B cell (primary cell): ENCODE data around the gene NUMA1. TPM values are rescaled to one million over a fixed set of nuclear protein-coding genes. Genes with fewer than 3 reads are reported as not detected.

Source experiments
- ATAC-seq: fragments of 200-7000 bp; cut with Tn5 transposase; one replicate; pipeline ENCODE4 v1.10.0; 2021; ENCODE audit warnings: low read depth, mild to moderate bottlenecking, moderate number of reproducible peaks, moderate library complexity
- CTCF ChIA-PET: fragments of 350-600 bp; sonication (Branson Sonifier 250); formaldehyde crosslinking; loops from one replicate; lab custom pipeline; 2021; ENCODE audit warnings: antibody characterized with exemption, inconsistent platforms; lab: Charles Lee
- POLR2A ChIA-PET: fragments of 350-600 bp; sonication (Branson Sonifier 250); formaldehyde crosslinking; loops from one replicate; lab custom pipeline; 2021; ENCODE audit warnings: antibody characterized with exemption; lab: Charles Lee
- DNase-seq: peaks from one replicate; pipeline ENCODE4 v3.0.0; 2013
- H2AFZ ChIP-seq: 2 replicates; pipeline ENCODE4 v1.6.1; 2012; ENCODE audit warnings: mild to moderate bottlenecking, low read depth, low read length; ENCODE audit not compliant: insufficient read depth, poor library complexity, severe bottlenecking
- H3K27ac ChIP-seq, 2 donors: 1 replicate in 1 of 2; 2 replicates in 1 of 2; pipeline ENCODE4 v1.5.1; 2012 to 2013; ENCODE audit warnings: low read length in 2 of 2, mild to moderate bottlenecking in 2 of 2, moderate library complexity in 1 of 2
- H3K27me3 ChIP-seq, 4 experiments: fragments of 200-600 bp in 1 of 4; sonication (generic) in 1 of 4; replicated peaks in 1 of 4; 1 replicate in 2 of 4; 2 replicates in 2 of 4; pipeline versions ENCODE4 v1.6.1 to v1.7.0; 2013 to 2016; ENCODE audit warnings: low read length in 3 of 4, mild to moderate bottlenecking in 2 of 4, mixed read lengths in 1 of 4, moderate library complexity in 1 of 4; ENCODE audit not compliant: insufficient read depth in 4 of 4, control insufficient read depth in 3 of 4; ENCODE audit errors: control extremely low read depth in 1 of 4
- H3K36me3 ChIP-seq, 2 experiments: replicated peaks in 1 of 2; 1 replicate in 1 of 2; 2 replicates in 1 of 2; pipeline versions ENCODE4 v1.6.1 to v1.7.1; 2013; ENCODE audit warnings: low read length in 1 of 2; ENCODE audit not compliant: insufficient read depth in 2 of 2, control insufficient read depth in 1 of 2; ENCODE audit errors: control extremely low read depth in 1 of 2, extremely low read depth in 1 of 2
- H3K4me1 ChIP-seq, 2 donors: fragments of 200-600 bp in 1 of 2; sonication (generic) in 1 of 2; 1 replicate in 1 of 2; 2 replicates in 1 of 2; pipeline versions ENCODE4 v1.5.1 to v1.6.1; 2013 to 2017; ENCODE audit warnings: low read length in 2 of 2; ENCODE audit not compliant: control insufficient read depth in 2 of 2, insufficient read depth in 2 of 2
- H3K4me2 ChIP-seq: replicated peaks from 2 replicates; pipeline ENCODE3; 2012; ENCODE audit warnings: mild to moderate bottlenecking, low read depth, low read length; ENCODE audit not compliant: poor library complexity, severe bottlenecking
- H3K4me3 ChIP-seq, 5 experiments: fragments of 200-600 bp in 1 of 5; sonication (generic) in 1 of 5; 1 replicate in 3 of 5; 2 replicates in 2 of 5; pipeline versions ENCODE4 v1.5.1 to v1.7.0; 2011 to 2016; ENCODE audit warnings: low read length in 4 of 5, mild to moderate bottlenecking in 4 of 5, low read depth in 2 of 5, control low read depth in 1 of 5, moderate library complexity in 1 of 5; ENCODE audit not compliant: insufficient read depth in 1 of 5; ENCODE audit errors: control extremely low read depth in 1 of 5, extremely low read depth in 1 of 5
- H3K79me2 ChIP-seq: fragments of 200-600 bp; sonication (generic); one replicate; pipeline ENCODE4 v1.6.0; 2016; ENCODE audit warnings: low read length; ENCODE audit not compliant: control insufficient read depth, insufficient read depth
- H3K9ac ChIP-seq: fragments of 200-600 bp; sonication (generic); 2 replicates; pipeline ENCODE4 v1.6.1; 2017; ENCODE audit warnings: mild to moderate bottlenecking, low read length, moderate library complexity
- H3K9me3 ChIP-seq, 3 donors: one replicate each; pipeline versions ENCODE4 v1.6.1 to v1.7.1; 2013; ENCODE audit warnings: low read length in 2 of 3; ENCODE audit not compliant: control insufficient read depth in 2 of 3, insufficient read depth in 1 of 3; ENCODE audit errors: control extremely low read depth in 1 of 3
- H4K20me1 ChIP-seq: 2 replicates; pipeline ENCODE4 v1.6.0; 2012; ENCODE audit warnings: mild to moderate bottlenecking, low read length; ENCODE audit not compliant: insufficient read depth, control insufficient read depth, poor library complexity, severe bottlenecking
- H3K27ac Mint-ChIP-seq: one replicate; pipeline ENCODE4 v1.8.0; 2021; ENCODE audit warnings: mixed read lengths
- H3K27me3 Mint-ChIP-seq: one replicate; pipeline ENCODE4 v1.8.0; 2021; ENCODE audit warnings: mixed read lengths
- H3K4me1 Mint-ChIP-seq: one replicate; pipeline ENCODE4 v1.8.0; 2021; ENCODE audit warnings: mixed read lengths
- H3K4me3 Mint-ChIP-seq: one replicate; pipeline ENCODE4 v1.8.0; 2021; ENCODE audit warnings: mixed read lengths
- H3K9me3 Mint-ChIP-seq: one replicate; pipeline ENCODE4 v1.8.0; 2022; ENCODE audit warnings: mixed read lengths; ENCODE audit not compliant: insufficient read depth
- EZH2 ChIP-seq: IDR thresholded peaks from 2 replicates; pipeline ENCODE4 v1.6.1; 2012; ENCODE audit warnings: borderline replicate concordance, low read depth, mild to moderate bottlenecking, moderate library complexity, low read length; ENCODE audit not compliant: insufficient read depth, poor library complexity, severe bottlenecking
- whole genome bisulfite sequencing: methylation state at CpG from one replicate; pipeline ENCODE4 v1.1.5; 2013; ENCODE audit warnings: missing lambda C conversion rate; ENCODE audit not compliant: insufficient coverage; 5-methylcytosine and 5-hydroxymethylcytosine counted together
- intact Hi-C: fragments of 100-400 bp; cut with micrococcal nuclease; formaldehyde crosslinking; loops from one replicate; pipeline ENCODE4 v1.10.0; 2022
- polyA plus RNA-seq: library from polyadenylated mRNA; depleted of rRNA; stranded (reverse); fragments of >200 nt; gene quantifications from 2 replicates; pipeline ENCODE4 v1.2.3, GENCODE V29; 2012
- total RNA-seq, 2 donors: library from RNA; stranded (reverse); fragments of 120-200 nt in 1 of 2; gene quantifications; 1 replicate in 1 of 2; 2 replicates in 1 of 2; pipeline versions ENCODE4 v1.2.3 to v1.2.4, GENCODE V29; 2013 to 2022
- TF ChIP-seq, protein P1 (sequence below): fragments of 200-600 bp; IDR thresholded peaks from one replicate; pipeline ENCODE4 v1.8.0; 2022; ENCODE audit warnings: antibody characterized with exemption, mild to moderate bottlenecking

The NUMA1 gene
- total and polyA plus RNA-seq, 2 donors (not counting 1 experiment from before 2014, with no cell fraction given) = 186 to 300 TPM

DNA sequence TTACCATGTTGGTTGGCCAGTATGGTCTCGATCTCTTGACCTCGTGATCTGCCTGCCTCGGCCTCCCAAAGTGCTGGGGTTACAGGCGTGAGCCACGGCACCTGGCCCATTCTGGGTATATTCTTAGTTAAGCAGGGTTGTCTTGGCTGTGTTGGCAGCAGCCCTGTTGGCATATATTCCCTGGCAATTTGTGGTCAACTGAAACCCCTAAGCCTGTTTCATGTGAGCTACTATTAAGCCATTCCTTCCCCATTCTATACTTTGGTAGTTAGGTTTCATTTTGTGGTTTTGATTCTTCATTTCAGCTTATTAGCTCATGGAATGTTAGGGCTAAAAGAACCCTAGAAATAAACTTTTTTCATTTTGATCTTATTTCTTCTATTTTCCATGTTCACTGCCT, 103.8 kb downstream of the NUMA1 start:
- POLR2A ChIA-PET = no interaction called here
- Histone ChIP-seq H4K20me1 (no peaks in the 10 kb centered on the region), H3K4me1 (peaks cover 17 to 25% of the 10 kb centered on the region in 2 donors), H2AFZ (no peak overlapping the region), H3K4me3 (no peak overlapping the region), H3K36me3 (peaks cover 3 to 21% of the 10 kb centered on the region in 2 experiments), H3K79me2 (peaks cover 16% of the 10 kb centered on the region), H3K9ac (no peak overlapping the region), H3K27ac (peak overlapping the region; percentile 11 to 64), H3K27me3 (no peaks in the 10 kb centered on the region), H3K4me2 (no peak overlapping the region), H3K9me3 (no peaks in the 10 kb centered on the region)
- no peak for DNase-seq
- H3K4me1 Mint-ChIP-seq = peaks cover 25% of the 10 kb centered on the region
- H3K9me3 Mint-ChIP-seq = no peaks in the 10 kb centered on the region
- intact Hi-C loops = loop anchor here (2.0 to 5.0 kb wide), 2 partner anchors 49 to 168 kb away; partner anchors contain the start of genes RNF121 and XNDC1N
- no peak for TF ChIP-seq EZH2
- TF ChIP-seq, protein P1, sequence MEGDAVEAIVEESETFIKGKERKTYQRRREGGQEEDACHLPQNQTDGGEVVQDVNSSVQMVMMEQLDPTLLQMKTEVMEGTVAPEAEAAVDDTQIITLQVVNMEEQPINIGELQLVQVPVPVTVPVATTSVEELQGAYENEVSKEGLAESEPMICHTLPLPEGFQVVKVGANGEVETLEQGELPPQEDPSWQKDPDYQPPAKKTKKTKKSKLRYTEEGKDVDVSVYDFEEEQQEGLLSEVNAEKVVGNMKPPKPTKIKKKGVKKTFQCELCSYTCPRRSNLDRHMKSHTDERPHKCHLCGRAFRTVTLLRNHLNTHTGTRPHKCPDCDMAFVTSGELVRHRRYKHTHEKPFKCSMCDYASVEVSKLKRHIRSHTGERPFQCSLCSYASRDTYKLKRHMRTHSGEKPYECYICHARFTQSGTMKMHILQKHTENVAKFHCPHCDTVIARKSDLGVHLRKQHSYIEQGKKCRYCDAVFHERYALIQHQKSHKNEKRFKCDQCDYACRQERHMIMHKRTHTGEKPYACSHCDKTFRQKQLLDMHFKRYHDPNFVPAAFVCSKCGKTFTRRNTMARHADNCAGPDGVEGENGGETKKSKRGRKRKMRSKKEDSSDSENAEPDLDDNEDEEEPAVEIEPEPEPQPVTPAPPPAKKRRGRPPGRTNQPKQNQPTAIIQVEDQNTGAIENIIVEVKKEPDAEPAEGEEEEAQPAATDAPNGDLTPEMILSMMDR = no peak
- ATAC-seq = no peak
- no peak overlapping the region for H3K4me3 Mint-ChIP-seq
- 93% methylated on average over 5 of the region's 5 CpGs for WGBS
- peak overlapping the region; percentile 93 for H3K27ac Mint-ChIP-seq
- H3K27me3 Mint-ChIP-seq = no peaks in the 10 kb centered on the region
- CTCF ChIA-PET = interaction anchor here (0.8 to 5.4 kb wide), 17 partner anchors 8 to 708 kb away, joined by 3 to 77 read pairs (median 7); partner anchors contain the start of gene IL18BP

DNA sequence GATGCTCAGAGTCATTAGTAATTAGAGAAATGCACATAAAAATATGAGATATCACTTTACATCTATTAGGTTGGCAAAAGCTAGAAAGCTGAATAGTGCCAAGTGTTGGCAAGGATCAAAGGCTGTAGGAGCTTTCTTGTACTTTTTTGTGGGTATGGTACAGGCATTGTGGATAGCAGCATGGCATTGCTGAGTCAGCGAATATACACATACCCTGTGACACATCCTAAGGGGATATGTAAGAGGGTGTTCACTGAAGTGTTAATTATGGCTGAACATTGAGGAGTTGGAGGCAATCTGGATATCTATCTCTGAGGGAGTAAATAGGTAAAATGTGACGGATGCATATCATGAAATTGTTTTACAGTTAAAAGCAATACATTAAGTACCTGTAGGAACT, 108.7 kb downstream of the NUMA1 start:
- CTCF ChIA-PET = no interaction called here
- Histone ChIP-seq H3K9me3 (no peaks in the 10 kb centered on the region), H2AFZ (no peak overlapping the region), H4K20me1 (no peaks in the 10 kb centered on the region), H3K4me1 (peaks cover 0 to under 1% of the 10 kb centered on the region in 2 donors), H3K27ac (no peak overlapping the region), H3K9ac (no peak overlapping the region), H3K79me2 (peaks cover 27% of the 10 kb centered on the region), H3K27me3 (no peaks in the 10 kb centered on the region), H3K4me3 (no peak overlapping the region), H3K36me3 (peaks cover 5 to 35% of the 10 kb centered on the region in 2 experiments), H3K4me2 (no peak overlapping the region)
- TF ChIP-seq, protein P1 = no peak
- no peak for TF ChIP-seq EZH2
- DNase-seq (no peak), ATAC-seq (no peak)
- Mint-ChIP-seq H3K27ac (no peak overlapping the region), H3K27me3 (no peaks in the 10 kb centered on the region), H3K4me1 (peaks cover 2% of the 10 kb centered on the region), H3K4me3 (no peak overlapping the region), H3K9me3 (no peaks in the 10 kb centered on the region)
- WGBS = no CpG with 5 or more reads among the region's 2 CpGs
- POLR2A ChIA-PET = no interaction called here
- intact Hi-C loops = no loop called here
